Activated CD8-positive, alpha-beta memory T cell treated with anti-CD3 and anti-CD28 coated beads, Interleukin-2, amount 50 U/mL, for 48 hours (primary cell): Measurements from ENCODE around the gene NOTUM.

Source experiments
- DNase-seq: peaks from one replicate; pipeline ENCODE4 v3.0.0-alpha.2; 2020

The NOTUM gene

DNA sequence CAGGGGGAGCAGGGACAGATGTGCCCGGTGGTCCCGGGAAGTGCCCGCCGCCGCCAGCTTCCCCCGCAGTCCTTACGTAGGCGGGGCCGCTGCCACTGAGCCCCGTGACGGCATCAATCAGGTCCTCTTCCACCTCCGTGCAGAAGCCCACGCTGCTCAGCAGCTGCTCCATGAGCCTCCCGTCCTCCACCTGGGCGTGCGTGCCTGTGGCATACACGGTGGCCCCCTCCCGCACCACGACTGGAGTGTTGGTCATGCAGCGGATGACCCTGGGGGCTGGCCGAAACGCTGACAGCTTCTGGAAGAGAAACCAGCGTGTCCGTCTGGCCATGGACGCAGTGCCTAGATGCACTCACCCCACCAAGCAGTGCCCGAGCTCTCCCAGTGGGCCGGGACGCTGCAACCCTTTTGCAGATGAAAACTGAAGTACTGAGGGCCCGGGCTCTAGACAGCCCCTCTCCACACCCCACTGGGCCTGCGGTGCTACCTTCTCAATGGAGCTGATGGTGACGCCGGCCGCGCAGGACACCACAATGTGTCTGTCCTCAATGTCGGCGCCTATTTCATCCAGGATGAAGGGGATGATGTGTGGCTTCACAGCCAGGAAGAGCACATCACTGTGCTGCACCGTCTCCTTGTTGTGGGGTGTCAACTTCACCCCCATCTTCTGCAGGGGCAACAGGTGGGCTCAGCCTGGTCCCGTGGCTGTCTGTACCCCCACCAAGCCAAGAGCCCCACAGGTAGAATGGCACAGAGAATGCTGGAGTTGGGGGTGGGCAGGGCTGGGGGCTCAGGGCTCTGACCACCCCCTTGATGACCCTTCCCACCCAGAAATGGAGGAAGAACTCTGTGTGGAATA, 25.9 kb downstream of the NOTUM start:
- DNase-seq: no peak

DNA sequence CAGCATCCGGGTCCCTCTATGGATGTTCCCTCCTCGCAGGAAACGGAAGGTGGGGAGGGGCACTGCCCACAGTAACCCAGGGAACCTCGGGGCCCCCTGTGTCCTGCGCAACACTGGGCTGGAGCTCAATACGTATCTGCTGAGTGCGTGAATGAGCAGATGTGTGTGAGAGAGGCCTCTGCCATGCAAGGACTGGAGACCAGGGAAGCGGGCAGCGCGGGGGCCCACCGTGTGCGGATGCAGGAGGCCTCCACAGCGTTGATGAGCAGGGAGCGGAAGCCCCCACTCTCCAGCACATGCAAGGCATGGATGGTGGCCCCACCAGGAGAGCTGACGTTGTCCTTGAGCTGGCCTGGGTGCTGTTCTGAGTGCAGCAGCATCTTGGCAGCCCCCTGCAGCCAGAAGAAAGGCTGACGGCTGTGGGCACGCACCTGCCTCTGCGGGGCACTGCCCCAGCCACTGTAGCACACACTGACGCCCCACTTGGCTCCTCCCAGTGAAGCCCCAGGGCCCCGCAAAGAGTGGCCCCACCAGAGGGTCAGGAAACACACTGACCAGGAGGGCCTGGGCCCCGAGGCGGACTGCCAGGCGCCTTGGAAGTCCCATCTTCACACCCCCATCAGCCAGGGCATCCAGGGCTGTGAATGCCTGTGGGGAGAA, 26.8 kb downstream of the NOTUM start:
- no peak for DNase-seq

DNA sequence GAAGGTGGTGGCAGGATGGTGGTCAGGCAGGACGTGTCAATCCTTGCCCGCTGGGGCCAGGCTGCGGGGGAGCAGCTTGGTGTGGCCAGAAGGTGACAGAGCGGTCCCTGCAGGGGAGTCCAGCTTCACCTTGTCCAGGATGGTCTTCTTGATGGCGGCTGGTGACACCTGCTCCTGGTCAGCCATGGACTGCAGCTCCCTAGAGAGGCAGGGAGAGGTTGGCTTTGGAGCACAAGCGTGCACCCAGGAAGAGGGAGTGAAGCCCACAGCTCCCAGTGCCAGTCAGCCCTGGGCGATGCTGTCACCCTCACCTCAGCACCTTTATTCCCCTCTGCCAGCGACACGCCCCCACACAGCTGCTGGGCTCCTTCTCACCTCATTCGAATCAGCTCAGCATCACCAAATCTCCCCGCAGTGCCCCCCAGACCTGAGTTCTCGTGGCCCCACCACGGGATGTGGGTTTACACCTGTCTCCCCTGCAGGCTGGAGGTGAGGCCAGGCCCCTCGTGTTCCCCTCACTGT, 27.7 kb downstream of the NOTUM start:
- DNase-seq: no peak

DNA sequence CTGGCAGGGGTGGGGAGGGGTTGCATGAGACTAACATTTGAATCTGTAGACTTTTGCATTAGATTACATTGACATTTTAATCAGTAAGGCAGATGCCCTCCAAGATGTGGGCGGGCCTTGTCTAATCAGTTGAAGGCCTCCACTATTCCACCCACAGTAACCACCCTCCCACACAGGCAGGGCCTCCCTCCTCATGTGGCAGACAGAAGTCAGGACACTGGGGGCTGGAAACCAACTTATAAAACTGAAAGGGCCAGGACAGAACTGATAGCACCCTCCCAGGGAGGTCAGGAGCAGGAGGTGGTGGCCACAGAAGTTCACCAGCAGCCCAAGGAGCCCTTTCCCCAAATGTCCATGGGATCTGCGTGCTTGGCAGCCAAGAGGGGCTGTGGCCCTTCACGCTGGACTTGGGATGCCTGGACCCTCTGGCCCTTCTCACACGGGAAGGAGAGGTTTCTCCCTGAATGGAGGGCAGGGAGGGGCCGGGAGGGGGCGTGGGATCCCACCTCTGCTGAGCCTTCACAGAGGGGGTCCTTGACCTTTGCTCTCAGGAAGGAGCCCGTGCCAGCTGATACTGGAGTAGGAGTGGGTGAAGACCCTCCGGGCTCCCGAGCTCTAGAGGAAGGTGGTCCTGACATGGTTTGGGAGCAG, 28.5 kb downstream of the NOTUM start:
- DNase-seq: no peak

DNA sequence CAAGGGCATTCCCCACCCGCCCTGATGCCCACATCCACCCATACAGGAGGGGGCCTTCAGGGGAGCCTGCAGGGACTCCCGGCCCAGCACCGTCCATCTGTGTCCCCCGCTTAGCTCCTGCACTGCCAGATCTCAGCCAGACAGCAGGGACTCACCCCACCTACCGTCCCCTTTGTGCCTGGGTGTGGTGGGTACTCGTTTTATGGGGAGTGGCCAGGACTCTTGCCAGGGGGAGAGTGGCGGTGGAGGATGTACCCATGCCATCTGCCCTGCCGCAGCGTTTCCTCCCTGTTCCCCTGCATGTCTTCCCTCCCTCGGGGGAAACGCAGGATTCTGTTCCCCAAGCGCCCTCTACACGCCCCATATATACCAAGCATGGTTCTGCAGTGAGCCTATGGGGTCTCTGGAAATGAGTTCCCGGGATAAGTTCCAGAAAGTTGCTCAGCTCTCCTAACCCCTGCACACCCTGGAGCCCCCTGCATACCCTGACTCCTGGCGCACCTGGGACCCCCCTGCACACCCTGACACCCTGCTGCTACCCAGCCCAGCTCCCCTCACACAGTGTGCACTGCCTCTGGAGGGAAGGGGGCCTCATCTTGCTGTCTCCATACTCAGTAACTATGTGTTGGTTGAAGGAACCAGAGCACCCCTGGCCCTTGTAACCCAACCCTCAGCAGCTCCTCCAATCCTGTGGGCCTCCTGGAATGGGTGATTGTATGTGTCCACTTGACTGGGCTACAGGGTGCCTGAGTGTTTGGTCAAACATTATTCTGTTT, 29.2 kb downstream of the NOTUM start:
- no peak for DNase-seq

DNA sequence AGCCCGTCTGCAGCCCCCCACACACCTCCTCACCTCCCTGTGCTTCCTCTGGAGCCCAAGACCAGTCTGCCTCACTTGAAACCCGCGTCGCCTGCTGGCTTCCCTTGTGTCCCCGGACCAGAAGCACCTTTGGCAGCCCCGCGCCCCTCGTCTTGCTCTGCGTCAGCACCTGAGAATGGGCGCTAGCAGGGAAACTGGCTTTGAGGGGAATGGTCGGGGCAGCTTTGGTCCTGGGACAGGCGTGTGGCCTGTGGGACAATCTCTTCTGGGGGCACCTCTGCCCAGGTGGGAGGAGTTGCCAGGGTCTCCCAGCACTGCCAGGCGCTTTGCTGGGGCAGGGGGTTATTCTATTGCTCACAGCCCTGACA, 29.8 kb downstream of the NOTUM start:
- no peak for DNase-seq

DNA sequence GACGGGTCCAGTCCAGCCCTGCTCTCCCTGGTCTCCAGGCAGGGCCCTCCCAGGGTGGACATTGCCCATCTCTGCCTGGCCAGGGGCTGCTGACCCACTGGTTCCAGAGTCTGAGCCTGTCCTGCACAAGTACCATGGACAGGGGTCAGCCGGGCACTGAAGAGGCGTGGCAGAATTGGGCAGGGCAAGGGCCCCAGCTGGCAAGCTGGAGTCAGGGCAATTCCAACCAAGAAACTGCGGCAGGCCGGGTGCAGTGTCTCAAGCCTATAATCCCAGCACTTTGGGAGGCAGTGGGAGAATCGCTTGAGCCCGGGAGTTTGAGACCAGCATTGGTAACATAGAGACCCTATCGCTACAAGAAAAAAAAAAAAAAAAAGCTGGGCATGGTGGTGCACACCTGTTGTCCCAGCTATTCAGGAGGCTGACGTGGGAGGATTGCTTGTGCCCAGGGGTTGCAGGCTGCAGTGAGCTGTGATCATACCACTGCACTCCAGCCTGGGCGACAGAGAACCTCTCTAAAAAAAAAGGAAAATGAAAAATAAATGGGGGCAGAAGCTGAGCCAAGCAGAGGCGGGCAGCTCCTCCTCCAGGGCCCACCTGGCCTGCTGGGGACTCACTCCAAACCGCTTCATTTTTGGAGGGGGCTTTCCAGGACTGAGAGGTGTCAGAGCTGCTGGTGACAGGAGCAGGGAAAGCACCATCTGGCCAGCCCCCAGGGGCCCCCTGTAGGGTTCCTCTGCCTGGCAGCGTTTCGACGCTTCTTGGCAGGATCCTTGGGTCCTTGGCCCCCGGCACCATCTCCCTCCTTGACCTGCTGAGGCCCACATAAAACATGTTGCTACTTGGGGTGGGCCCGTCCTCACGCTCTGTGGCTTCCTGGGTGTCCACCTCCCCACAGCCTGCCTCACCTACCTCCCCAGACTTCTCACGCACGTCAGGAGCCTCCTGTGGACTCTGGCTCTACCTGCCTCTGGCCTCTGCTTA, 30.6 kb downstream of the NOTUM start:
- DNase-seq: no peak

DNA sequence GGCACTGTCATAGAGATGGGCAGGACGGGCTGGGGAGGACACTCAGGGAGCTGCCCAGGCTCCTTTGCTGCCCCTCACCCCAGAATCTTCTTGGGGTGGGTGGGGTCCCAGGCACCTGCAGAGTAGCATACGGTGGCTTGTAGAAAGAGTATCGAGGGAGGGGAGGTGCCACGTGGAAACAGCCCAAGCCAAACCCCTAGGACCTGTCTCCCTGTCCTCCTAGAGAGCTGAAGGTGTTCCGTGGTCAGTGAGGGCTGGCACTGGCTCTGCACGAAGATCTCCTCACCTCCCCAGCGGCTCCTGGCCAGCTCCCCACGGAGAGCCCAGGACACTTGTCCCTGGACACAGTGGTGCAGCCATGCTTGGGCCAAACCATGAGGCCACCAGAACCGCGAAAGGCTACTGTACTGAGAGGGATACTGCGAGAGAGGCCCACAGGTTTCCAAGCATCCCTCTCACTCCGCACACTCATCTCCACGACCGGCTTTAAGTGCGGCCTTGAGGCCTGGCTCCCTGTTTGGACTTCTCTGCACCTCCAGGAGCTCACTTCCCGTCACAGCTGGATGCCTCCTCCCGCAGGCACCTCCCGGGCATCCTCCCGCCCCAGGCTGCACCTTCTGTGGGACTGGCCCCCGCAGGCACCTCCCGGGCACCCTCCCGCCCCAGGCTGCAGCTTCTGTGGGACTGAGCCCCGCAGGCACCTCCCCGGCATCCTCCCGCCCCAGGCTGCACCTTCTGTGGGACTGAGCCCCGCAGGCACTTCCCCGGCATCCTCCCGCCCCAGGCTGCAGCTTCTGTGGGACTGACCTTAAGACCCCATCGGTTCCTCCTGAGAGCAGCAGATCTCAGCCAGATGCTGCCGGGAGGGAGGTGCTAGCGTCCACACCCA, 31.5 kb downstream of the NOTUM start:
- no peak for DNase-seq

DNA sequence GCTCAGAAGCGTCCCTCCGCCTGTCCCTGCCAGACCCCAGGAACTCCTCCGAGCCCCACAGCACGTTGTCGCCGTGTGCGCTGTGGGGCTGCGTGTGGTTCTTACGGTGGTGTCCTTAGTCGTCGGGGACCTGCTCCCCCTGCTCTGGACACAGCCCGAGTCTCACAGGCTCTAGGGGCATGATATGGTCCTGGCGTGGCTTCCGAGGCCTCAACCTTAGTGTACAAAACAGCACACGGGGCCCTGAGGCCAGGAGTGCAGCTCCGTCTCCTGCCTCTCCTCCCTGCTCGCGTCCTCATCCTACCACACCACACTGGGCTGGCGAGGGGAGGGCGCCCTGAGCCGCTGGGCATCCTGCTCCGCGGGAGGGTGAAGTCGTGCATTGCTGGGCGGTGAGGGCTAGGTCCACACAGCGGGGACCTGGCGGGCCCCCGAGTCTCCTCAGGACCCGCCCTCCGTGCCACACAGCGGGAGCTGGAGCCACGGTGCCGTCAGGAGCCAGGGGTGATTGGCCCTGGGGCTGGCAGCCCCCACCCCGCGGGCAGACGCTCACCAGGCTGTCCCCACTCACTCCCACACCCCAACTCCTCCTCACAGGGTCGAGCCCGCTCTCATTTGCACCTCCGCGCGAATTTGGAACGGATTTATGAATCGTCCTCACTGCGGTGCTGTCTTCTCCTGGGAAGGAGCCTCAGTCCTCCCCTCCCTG, 32.3 kb downstream of the NOTUM start:
- no peak for DNase-seq

DNA sequence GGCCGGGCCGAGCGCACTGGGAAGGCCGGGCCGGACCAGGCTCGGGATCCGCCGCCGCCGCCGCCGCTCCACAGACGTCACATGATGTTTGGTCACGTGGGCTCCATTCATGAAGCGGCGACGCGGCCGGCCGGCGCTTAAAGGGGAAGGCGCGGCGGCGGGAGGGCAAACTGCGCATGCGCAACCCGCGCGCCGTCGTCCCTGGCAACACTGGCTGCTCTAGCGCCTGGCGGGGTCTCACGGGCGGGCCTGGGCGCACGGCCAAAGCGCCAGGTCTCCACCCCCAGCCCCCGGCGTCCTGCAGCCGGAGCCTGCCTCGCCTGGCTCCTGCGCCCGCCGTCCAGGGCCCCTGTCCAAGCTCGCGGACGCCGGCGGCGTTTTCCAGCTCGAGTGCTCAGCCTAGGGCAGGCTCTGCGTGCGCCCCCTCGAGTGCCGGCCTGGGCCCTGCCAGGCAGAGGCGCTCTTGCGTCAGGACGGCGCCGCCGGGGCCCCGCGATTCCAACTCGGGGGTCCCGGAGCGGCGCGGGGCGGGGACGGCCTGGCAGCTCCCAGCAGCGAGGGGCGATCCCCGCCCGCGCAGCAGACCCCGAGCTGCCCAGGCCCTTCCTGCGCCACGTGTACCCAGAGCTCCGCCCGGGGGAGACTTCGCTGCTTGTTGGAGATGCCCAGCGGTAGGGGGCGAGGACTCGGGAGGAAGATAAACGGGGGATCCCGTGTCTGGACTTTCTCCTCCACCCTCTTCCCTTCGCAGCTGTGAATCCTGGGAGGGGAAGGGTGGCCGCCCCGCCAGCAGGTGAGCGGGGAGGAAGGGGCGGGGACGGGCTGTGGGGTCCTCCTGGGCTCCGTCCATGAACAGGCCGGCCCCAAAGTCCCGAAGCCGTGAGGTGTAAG, 33.1 kb downstream of the NOTUM start, which contains the start of gene MAFG:
Gene MAFG, minus strand, starts transcription at position 83 of the 891 bp plus-strand sequence. CDS start 4,550 bp downstream, outside the sequence.
- peak; percentile 97 for DNase-seq

DNA sequence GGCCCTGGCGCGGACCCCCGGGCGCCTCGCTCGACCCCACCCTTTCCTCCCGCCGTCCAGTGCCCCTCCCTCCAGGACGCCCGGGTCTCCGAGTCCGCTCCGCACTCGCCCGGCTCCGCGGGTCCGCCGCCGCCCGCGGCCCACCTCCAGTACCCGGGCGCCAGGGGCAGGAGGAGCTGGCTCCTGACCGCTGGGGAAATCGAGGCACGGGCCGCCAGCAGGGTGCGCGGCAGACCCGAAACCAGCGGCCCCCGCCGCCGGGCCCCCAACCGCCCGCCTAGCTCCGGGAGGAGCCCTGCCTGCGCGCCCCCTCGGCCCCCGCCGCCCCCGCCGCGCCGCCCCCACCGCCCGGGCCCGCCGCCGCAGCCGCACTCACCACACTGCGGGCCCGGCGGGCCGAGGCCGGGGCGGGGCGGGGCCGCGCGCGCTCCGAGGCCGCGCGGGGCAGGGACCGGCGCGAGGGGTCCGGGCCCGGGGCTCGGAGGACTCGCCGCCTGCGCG, 33.8 kb downstream of the NOTUM start:
- peak; percentile 70 for DNase-seq

DNA sequence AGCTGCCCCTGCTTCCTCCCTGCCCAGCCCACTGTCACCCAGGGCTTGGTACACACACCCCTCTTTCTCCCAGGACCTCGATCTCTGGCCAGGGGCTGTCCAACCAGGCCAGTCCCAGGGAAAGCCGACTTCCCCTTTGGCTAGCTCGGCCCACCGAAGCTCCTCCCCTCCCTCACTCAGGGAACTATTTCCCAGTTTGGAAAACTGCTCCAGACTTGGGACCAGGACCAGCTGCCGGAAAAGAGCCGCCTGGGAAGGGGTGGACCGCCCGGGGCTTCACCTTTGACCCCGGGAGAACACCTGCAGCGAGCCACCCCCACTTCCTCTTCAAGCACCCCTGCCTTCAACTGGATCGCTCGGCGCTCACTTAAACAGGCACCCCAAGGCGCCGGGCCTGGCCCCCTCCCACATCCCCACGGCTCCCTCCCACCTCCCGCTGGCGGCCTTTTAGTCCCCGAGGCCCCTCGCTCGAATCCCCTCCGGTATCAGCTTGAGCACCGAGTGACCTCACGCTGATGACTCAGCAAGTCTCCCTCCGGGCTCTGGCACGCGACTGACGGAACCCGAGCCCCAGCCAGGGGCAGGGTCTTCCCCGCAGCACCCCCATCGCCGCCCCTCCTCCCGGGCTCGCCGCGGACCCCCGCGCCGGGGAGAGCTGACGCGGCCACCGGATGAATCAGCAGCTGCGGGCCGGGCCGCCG, 34.4 kb downstream of the NOTUM start:
- DNase-seq: peak; percentile 81

DNA sequence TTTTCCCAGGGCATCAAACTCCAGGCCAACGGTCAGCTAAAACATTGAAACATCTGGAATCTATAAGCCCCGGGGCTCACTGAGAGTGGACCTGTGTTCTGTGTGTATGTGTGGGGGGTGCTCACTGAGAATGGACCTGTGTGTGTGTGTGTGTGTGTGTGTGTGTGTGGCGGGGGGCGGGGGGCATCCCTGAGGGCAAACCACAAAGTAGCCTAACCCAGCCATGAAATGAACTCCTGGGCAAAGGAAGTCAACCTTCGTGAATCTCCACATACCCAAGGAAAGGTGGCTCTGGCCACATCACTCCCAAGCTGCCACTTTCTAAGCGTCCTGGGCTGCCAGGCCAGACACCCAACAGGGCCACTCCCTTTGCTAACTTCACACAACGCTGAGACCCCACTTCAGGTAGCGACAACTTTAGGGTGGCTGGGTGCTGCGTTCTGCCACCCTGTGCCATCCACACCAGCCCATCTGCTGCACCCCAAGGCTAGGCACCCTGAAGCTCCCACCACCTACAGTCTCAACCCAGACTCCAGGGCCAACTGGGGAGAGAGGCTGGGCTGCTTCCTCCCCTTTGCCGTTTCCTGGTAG, 35.0 kb downstream of the NOTUM start:
- DNase-seq: no peak

DNA sequence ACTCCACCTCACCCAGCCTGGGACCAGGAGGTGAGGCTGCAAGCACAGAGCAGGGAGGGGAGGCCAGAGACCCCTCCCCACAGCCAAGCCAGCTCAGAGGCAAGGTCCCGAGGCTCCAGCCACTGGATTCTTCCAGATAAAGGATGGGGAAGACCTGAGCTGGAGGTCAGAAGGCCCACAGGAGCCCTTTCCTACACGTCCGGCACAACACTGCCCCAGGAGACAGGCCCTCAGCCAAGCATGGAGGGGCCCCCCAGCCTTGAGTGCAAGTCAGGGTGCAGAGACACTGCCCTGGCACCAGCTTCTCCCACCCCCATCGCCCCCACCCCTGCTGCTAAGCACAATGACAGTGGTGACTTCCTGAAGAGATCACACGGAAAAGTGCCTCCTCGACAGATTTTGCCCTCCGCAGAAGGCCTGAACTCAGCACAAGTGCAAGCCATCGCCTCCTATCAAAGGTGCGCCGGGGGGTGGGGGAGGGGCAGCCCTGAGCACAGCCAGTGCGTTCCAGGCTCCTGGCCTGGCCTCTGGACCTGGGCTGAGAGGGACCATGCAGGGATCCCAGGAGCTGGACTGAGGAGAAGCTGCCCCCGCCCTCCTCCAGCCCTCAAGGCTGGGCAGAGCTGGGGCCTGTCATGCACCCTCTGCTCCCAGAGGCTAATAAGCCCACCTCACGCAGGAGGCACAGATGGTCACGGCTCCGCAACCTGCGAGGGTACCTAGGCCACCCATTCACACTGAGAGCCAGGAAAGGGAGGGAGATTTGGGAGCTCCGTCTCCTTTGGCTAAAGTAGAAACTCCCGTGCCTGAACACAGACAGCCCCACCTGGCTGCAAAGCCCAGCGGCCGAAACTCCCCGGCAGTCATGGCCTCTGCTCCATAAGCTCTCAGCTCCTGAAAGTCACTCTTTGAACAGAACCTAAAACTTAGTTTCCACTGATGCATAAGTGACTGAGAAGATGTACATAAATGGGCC, 36.1 kb downstream of the NOTUM start:
- DNase-seq: no peak

DNA sequence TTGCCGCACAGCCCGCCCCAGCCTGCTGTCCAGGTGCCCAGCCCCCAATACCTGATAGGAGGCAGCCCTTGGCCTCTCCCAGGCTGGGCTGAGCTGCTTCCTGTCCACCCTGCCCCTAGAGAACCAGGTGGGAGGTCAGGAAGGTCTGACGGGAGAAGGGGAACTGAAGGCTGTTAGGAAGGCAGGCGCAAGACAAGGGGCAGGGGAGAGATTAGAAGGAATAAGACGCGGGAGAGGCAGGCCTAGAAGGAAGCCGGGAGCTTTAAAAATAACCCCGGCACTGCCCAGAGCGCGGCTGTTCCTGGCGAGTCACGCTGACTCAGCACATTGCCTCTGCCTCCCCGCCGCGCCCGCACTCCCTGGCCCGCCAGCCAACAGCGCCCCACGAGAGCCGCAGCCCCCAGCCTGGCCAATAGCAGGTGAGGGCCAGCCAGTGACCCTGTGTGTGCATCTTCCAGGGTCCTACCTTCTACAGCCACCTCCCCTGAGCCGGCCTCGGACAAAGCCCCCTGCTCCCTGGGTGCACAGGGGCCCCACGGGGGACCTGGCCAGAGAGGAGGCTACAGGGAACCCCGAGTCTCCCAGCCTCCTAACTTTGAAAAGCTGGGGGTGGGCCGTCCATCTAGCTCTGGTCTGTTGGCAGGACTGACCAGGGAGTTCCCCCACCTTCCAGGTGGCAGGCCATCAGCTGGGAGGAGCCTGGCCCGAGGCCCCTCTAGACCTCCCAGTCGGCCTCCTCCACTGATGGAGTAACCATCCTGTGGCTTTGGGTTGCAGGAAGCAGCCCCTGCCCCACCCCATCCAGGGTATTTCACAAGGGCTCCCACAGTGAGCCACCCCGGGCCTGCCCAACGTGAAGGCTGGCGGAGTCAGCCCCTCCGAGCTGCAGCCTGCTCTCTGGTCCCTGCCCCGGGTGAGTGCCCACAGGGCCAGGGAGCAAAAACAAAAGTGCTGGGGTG, 37.4 kb downstream of the NOTUM start:
- DNase-seq: no peak
